Natural killer cell (primary cell): ENCODE measurements around the gene TALDO1. TPM values are rescaled to one million over a fixed set of nuclear protein-coding genes. Genes with fewer than 3 reads are reported as not detected.

Experiments used
- ATAC-seq, 3 donors: fragments of 150-1000 bp in 2 of 3; fragments of 200-7000 bp in 1 of 3; cut with Tn5 transposase; 1 replicate in 1 of 3; 2 replicates in 2 of 3; pipeline ENCODE4 v1.10.0; 2021; ENCODE audit warnings: mild to moderate bottlenecking in 2 of 3, moderate library complexity in 2 of 3
- DNase-seq, 2 donors: peaks; one replicate each; pipeline versions ENCODE4 v3.0.0 to v3.0.0-alpha.2; 2013 to 2021; ENCODE audit warnings: mixed read lengths in 1 of 2
- H3K27ac ChIP-seq: one replicate; pipeline ENCODE4 v1.5.1; 2013; ENCODE audit warnings: mild to moderate bottlenecking, low read length
- H3K27me3 ChIP-seq: one replicate; pipeline ENCODE4 v1.6.1; 2013; ENCODE audit warnings: low read length; ENCODE audit not compliant: control insufficient read depth, insufficient read depth
- H3K36me3 ChIP-seq: one replicate; pipeline ENCODE4 v1.6.1; 2013; ENCODE audit warnings: low read length; ENCODE audit not compliant: control insufficient read depth, insufficient read depth
- H3K4me1 ChIP-seq: one replicate; pipeline ENCODE4 v1.6.1; 2013; ENCODE audit warnings: low read length; ENCODE audit not compliant: control insufficient read depth, insufficient read depth
- H3K4me3 ChIP-seq: one replicate; pipeline ENCODE4 v1.5.1; 2013; ENCODE audit warnings: low read length
- H3K9me3 ChIP-seq: one replicate; pipeline ENCODE4 v1.6.1; 2013; ENCODE audit warnings: low read length; ENCODE audit not compliant: control insufficient read depth, insufficient read depth
- H3K27ac Mint-ChIP-seq, 2 donors: one replicate each; pipeline ENCODE4 v1.8.0; 2022; ENCODE audit warnings: mild to moderate bottlenecking in 2 of 2, mixed read lengths in 2 of 2, moderate library complexity in 1 of 2
- H3K27me3 Mint-ChIP-seq, 2 donors: one replicate each; pipeline ENCODE4 v1.8.0; 2022; ENCODE audit warnings: low read depth in 2 of 2, mixed read lengths in 2 of 2
- H3K36me3 Mint-ChIP-seq: one replicate; pipeline ENCODE4 v1.8.0; 2022; ENCODE audit warnings: mixed read lengths
- H3K4me1 Mint-ChIP-seq, 2 donors: one replicate each; pipeline ENCODE4 v1.8.0; 2022; ENCODE audit warnings: mixed read lengths in 2 of 2
- H3K4me3 Mint-ChIP-seq: one replicate; pipeline ENCODE4 v1.8.0; 2022; ENCODE audit warnings: mild to moderate bottlenecking, moderate library complexity, mixed read lengths
- H3K9me3 Mint-ChIP-seq, 2 donors: one replicate each; pipeline ENCODE4 v1.8.0; 2022; ENCODE audit warnings: mixed read lengths in 2 of 2
- WGBS: methylation state at CpG from one replicate; pipeline ENCODE4 v1.1.7; 2013; ENCODE audit warnings: missing lambda C conversion rate; ENCODE audit not compliant: insufficient coverage; 5-methylcytosine and 5-hydroxymethylcytosine counted together
- intact Hi-C: fragments of 100-400 bp; cut with micrococcal nuclease; formaldehyde crosslinking; loops from one replicate; pipeline ENCODE4 v1.14.2; 2022
- total RNA-seq, 4 donors: library from RNA; stranded (reverse); fragments of 120-200 nt in 1 of 4; gene quantifications; one replicate each; pipeline versions ENCODE4 v1.2.3 to v1.2.4, GENCODE V29; 2013 to 2022
- TF ChIP-seq, protein P1 (sequence below): fragments of 200-600 bp; IDR thresholded peaks from one replicate; pipeline ENCODE4 v1.8.0; 2022; ENCODE audit warnings: antibody characterized with exemption

Gene TALDO1
- total RNA-seq, 3 donors from 2014 or later (not counting 1 experiment from before 2014, with no cell fraction given), result 46.1 to 94.8 (median 55.4) TPM

DNA sequence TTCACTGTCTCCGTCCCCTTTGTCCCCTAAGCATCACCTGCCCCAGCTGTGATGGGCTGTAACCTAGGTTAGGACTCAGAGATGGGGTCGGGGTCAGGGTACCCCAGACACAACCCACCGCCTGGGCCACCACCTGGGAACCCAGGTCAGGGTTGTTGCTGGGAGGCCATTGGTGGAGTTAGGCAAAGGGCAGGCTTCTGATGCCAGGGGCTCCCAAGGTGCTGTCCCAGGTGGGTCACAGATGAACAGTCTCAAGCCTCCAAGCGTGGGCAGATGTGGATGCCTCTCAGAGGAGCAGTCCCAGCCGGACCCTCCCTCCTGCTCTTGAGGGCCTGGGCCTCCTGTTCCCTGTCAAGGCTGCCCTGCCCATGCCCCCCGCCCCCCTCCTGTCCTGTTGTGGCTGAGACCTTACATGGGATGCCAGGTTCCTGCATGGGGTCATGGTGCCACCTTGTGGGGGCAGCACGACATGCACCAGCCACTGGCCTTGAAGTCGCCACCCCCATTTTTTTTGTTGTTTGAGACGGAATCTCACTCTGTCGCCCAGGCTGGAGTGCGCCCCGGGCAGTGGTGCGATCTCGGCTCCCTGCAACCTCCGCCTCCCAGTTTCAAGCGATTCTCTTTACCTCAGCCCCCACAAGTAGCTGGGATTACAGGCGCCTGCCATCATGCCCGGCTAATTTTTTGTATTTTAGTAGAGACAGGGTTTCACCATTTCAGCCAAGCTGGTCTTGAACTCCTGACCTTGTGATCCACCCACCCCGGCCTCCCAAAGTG is 17.9 kb downstream of the TALDO1 start:
- WGBS, result 77% methylated on average over 19 of the region's 19 CpGs
- Histone ChIP-seq H3K4me1 (no peaks in the 10 kb centered on the region), H3K27ac (no peak overlapping the region), H3K4me3 (no peak overlapping the region), H3K36me3 (peaks cover 37% of the 10 kb centered on the region), H3K27me3 (no peaks in the 10 kb centered on the region), H3K9me3 (no peaks in the 10 kb centered on the region)
- Mint-ChIP-seq H3K27me3 (no peaks in the 10 kb centered on the region), H3K36me3 (no peaks in the 10 kb centered on the region), H3K4me3 (no peak overlapping the region), H3K9me3 (no peaks in the 10 kb centered on the region), H3K27ac (no peak overlapping the region), H3K4me1 (no peaks in the 10 kb centered on the region)
- peak; percentile 85 to 97 (median 87) for ATAC-seq
- peak; percentile 54 to 82 for DNase-seq
- TF ChIP-seq, protein P1, sequence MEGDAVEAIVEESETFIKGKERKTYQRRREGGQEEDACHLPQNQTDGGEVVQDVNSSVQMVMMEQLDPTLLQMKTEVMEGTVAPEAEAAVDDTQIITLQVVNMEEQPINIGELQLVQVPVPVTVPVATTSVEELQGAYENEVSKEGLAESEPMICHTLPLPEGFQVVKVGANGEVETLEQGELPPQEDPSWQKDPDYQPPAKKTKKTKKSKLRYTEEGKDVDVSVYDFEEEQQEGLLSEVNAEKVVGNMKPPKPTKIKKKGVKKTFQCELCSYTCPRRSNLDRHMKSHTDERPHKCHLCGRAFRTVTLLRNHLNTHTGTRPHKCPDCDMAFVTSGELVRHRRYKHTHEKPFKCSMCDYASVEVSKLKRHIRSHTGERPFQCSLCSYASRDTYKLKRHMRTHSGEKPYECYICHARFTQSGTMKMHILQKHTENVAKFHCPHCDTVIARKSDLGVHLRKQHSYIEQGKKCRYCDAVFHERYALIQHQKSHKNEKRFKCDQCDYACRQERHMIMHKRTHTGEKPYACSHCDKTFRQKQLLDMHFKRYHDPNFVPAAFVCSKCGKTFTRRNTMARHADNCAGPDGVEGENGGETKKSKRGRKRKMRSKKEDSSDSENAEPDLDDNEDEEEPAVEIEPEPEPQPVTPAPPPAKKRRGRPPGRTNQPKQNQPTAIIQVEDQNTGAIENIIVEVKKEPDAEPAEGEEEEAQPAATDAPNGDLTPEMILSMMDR, result peak; percentile 43
- intact Hi-C loops, result no loop called here

DNA sequence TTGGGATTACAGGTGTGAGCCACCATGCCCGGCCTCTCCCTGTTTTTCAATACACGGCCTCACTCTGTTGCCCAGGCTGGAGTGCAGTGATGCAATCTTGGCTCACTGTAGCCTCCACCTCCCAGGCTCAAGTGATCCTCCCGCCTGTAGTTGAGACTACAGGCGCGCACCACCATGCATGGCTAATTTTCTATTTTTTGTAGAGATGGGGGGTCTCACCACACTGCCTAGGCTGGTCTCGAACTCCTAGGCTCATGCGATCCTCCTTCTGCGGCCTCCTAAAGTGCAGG is 18.5 kb downstream of the TALDO1 start:
- no peak for ATAC-seq
- Mint-ChIP-seq H3K27ac (no peak overlapping the region), H3K36me3 (no peaks in the 10 kb centered on the region), H3K4me1 (no peaks in the 10 kb centered on the region), H3K27me3 (no peaks in the 10 kb centered on the region), H3K4me3 (no peak overlapping the region), H3K9me3 (no peaks in the 10 kb centered on the region)
- WGBS, result 99% methylated on average over 7 of the region's 8 CpGs
- Histone ChIP-seq H3K27me3 (no peaks in the 10 kb centered on the region), H3K9me3 (no peaks in the 10 kb centered on the region), H3K27ac (no peak overlapping the region), H3K4me1 (no peaks in the 10 kb centered on the region), H3K36me3 (peaks cover 37% of the 10 kb centered on the region), H3K4me3 (no peak overlapping the region)
- TF ChIP-seq, protein P1, result no peak
- DNase-seq, result no peak
- intact Hi-C loops, result no loop called here

DNA sequence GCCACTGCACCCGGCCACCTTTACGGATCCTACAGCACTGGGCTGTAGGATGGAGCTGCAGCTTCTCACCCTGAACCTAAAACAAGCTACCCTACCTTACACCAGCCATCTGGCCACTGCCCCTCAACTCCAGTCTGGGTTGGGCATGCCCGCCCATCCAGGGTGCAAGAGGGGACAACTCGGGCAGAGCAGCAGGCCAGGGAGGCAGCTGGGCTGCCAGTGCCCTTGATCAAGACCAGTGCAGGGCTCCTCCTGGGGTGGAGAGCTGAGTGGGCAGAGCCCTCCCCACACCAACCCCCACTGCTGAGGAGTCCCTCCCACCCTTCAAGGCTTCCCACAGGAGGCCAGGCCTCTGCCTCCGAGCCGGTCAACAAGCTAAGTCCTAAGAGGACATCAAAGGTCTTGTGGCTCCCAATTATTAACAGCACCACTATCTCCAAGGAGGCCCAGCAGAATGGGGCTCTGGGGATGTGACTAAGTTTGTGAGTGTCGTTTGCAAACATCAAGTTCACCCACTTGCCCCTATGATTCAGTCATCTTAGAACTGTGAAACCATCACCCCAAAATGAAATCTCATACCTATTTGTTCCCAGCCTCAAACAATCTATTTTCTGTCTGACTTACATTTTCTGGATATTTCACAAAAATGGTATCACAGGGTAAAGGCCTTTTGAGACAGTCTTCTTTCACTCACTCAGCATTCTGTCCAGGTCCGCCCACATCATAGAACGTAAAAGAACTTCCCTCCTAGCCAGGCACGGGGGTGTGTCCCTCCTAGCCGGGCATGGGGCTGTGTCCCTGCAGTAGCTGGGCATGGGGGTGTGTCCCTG is 19.1 kb downstream of the TALDO1 start:
- no peak for ATAC-seq
- DNase-seq, result peak in 1 of 2 donors; percentile 3
- H3K4me1 Mint-ChIP-seq, result no peaks in the 10 kb centered on the region
- H3K4me3 Mint-ChIP-seq, result no peak overlapping the region
- Histone ChIP-seq H3K4me3 (no peak overlapping the region), H3K4me1 (no peaks in the 10 kb centered on the region), H3K9me3 (no peaks in the 10 kb centered on the region), H3K36me3 (peaks cover 36% of the 10 kb centered on the region), H3K27me3 (no peaks in the 10 kb centered on the region), H3K27ac (no peak overlapping the region)
- no peaks in the 10 kb centered on the region for H3K27me3 Mint-ChIP-seq
- intact Hi-C loops, result no loop called here
- WGBS, result 89% methylated on average over 10 of the region's 11 CpGs
- no peaks in the 10 kb centered on the region for H3K36me3 Mint-ChIP-seq
- TF ChIP-seq, protein P1, result no peak
- no peaks in the 10 kb centered on the region for H3K9me3 Mint-ChIP-seq
- no peak overlapping the region for H3K27ac Mint-ChIP-seq
